Stimulated activated naive CD8-positive, alpha-beta T cell treated with anti-CD3 and anti-CD28 coated beads, Interleukin-15, amount 100 ng/mL, for 72 hours (primary cell): ENCODE measurements around the gene ARHGAP45.
"Not testable (repeated sequence)": the region's sequence is repeated elsewhere in the genome, so short reads cannot be mapped to it uniquely, and the experiment has no call there.

Source experiments
- ATAC-seq: fragments of 150-1000 bp; cut with Tn5 transposase; 2 replicates; pipeline ENCODE4 v1.10.0; 2021; ENCODE audit warnings: mild to moderate bottlenecking, moderate library complexity
- DNase-seq, 2 donors: peaks; one replicate each; pipeline ENCODE4 v3.0.0; 2021 to 2022
- H3K27ac Mint-ChIP-seq, 2 donors: one replicate each; pipeline ENCODE4 v1.8.0; 2022; ENCODE audit warnings: mild to moderate bottlenecking in 2 of 2, mixed read lengths in 2 of 2, moderate library complexity in 2 of 2
- H3K27me3 Mint-ChIP-seq: one replicate; pipeline ENCODE4 v1.8.0; 2022; ENCODE audit warnings: mixed read lengths
- H3K4me1 Mint-ChIP-seq: one replicate; pipeline ENCODE4 v1.8.0; 2022; ENCODE audit warnings: mild to moderate bottlenecking, mixed read lengths
- H3K4me3 Mint-ChIP-seq, 2 donors: one replicate each; pipeline ENCODE4 v1.8.0; 2022; ENCODE audit warnings: mild to moderate bottlenecking in 2 of 2, mixed read lengths in 2 of 2, moderate library complexity in 1 of 2
- H3K9me3 Mint-ChIP-seq, 2 donors: one replicate each; pipeline ENCODE4 v1.8.0; 2022; ENCODE audit warnings: mixed read lengths in 2 of 2

ARHGAP45 gene

DNA sequence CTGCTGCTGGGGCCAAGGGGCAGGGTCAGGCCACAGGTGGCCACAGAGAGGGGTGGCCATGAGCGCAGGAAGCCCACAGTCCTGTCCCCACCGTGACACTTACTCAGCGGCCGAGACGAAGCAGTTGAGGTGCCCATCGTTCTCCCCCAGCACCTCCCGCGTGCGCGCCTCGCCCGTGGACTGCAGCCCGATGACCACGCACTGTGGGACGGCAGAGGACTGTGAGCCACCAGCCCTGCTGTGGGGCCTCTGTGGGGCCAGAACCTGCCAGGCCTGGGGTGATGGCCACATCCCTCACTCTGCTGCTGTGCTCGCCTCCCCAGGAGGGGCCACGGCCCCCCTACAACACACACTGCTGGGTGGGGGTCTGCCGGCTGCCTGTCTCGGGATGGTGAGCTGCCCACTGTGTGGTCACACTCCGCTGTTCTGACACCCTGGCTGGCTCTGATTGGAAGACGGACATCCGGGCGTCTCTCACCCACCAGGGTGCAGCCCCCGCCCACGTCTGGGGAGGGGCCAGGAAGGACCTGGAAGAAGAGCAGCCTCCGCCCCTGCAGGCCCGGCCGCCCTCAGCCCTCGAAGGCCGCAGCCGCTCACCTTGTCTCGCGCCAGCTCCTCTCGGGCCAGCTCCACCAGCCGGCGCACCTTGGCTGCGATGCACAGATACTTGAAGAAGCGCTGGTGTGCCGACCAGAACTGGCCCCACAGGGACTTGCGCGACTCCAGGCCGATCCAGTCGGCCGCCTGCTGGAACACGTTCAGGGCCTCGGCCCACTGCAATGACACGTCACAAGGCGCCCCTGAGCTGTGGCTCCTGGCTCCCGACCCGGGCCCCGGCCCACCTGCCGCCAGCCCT is 50.0 kb downstream of the ARHGAP45 start:
- no peaks in the 10 kb centered on the region for H3K9me3 Mint-ChIP-seq
- ATAC-seq (no peak), DNase-seq (no peak)
- peaks cover 12% of the 10 kb centered on the region for H3K4me1 Mint-ChIP-seq
- H3K4me3 Mint-ChIP-seq, result no peak overlapping the region
- H3K27ac Mint-ChIP-seq, result no peak overlapping the region
- H3K27me3 Mint-ChIP-seq, result no peaks in the 10 kb centered on the region

- Mint-ChIP-seq H3K4me1 (peaks cover 13% of the 10 kb centered on the region), H3K27ac (no peak overlapping the region), H3K9me3 (no peaks in the 10 kb centered on the region), H3K4me3 (no peak overlapping the region), H3K27me3 (no peaks in the 10 kb centered on the region)
- DNase-seq (no peak), ATAC-seq (no peak)
Measured at GRCh38 chr19:1117654-1118053, 50.7 kb downstream of the ARHGAP45 start.

GRCh38 chr19:1118999-1119398 is 52.0 kb downstream of the ARHGAP45 start:
- Mint-ChIP-seq H3K4me3 (no peak overlapping the region), H3K4me1 (peaks cover 6% of the 10 kb centered on the region), H3K9me3 (no peaks in the 10 kb centered on the region), H3K27ac (peak overlapping the region in 1 of 2 donors; percentile 38), H3K27me3 (no peaks in the 10 kb centered on the region)
- ATAC-seq (no peak), DNase-seq (no peak)

GRCh38 chr19:1119475-1120217 is 52.7 kb downstream of the ARHGAP45 start:
- Mint-ChIP-seq H3K4me1 (peaks cover 5% of the 10 kb centered on the region), H3K4me3 (no peak overlapping the region), H3K27me3 (no peaks in the 10 kb centered on the region), H3K27ac (no peak overlapping the region), H3K9me3 (no peaks in the 10 kb centered on the region)
- no peak for ATAC-seq
- no peak for DNase-seq

DNA sequence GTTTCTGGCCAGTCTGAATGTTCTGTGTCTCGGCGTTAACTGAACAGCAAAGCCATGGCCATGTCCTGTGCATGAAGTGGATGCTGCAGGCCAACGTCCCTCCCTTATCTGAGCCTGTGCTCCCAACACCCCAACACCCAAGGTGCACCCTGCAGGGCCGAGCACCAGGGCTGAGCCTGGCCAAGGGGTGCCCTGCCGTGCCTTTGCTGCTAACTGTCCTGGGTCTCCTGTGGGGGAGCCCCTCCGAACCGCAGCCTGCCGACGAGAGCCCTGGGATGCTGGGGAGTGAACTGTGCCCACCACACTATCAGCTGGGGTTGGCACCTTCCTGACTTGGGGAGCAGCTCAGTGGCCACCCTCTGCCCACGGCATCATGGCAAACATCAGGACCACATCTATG is 54.4 kb downstream of the ARHGAP45 start:
- no peaks in the 10 kb centered on the region for H3K9me3 Mint-ChIP-seq
- DNase-seq, result no peak
- no peak overlapping the region for H3K27ac Mint-ChIP-seq
- H3K4me1 Mint-ChIP-seq, result peaks cover 5% of the 10 kb centered on the region
- no peak for ATAC-seq
- no peak overlapping the region for H3K4me3 Mint-ChIP-seq
- no peaks in the 10 kb centered on the region for H3K27me3 Mint-ChIP-seq

DNA sequence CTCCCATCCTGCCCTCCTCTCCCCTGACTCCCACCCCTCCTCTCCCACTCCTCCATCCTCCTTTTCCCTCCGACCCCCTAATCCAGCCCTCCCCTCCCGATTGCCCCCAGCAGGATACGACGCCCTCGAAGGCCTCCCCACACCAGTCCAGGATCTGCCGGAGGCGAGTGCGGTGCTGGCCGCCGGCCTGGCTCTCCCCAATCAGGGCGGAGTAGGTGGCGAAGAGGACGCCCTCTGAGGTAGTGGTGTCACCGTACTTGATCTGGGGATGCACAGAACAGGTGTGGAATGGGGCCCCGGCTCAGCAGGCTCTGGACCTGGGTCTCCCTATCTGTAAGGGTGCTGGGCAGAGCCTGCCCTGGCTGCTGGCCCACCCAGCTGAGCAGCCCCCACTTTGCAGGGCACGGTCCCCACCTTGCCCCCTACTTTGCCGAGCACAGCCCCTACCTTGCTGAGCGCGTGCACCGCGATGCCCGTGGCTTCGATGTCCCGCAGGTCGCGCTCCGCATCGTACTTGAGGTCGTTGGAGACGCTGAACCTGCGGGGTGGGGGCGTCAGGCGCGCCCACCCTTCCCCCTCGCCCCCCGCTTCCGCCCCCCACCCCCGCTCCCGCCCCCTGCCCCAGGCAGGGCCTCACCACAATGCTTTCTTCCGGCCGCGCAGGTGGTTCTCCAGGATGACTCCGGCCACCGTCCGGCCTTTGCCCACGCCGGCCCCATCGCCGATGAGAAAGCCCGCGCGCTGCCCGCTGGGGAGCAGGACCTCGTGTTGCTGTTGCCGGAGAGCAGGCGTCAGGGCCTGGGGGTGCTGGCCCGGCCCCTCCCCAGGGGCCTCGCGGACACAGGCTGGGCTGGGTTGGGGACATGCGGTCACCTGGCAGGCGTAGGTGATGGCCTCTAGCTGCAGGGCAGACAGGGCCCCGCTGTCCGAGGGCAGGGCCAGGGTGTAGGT is 55.3 kb downstream of the ARHGAP45 start:
- H3K4me3 Mint-ChIP-seq, result no peak overlapping the region
- ATAC-seq, result peak; percentile 18
- H3K9me3 Mint-ChIP-seq, result no peaks in the 10 kb centered on the region
- peaks cover 14% of the 10 kb centered on the region for H3K4me1 Mint-ChIP-seq
- DNase-seq, result no peak
- H3K27me3 Mint-ChIP-seq, result no peaks in the 10 kb centered on the region
- peak overlapping the region in 1 of 2 donors; percentile 78 for H3K27ac Mint-ChIP-seq

DNA sequence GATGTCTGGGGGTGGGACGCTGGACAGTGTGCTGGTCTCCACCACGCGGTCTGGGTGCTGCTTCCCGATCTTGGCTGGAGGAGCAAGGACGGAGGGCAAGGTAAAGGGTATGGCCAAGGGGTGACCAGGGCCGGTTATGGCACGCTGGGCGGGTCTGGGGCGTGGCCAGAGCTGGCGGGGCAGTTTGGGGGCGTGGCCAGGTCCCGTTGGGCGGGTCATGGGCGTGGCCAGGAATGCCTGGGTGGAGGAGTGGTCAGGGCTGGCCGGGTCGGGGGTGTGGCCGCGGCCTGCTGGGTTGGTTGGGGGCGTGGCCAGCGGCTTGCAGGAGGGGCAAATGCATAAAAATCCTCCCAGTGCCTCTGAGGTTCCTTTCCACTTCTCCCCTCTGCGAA is 56.0 kb downstream of the ARHGAP45 start:
- DNase-seq (peak in 1 of 2 donors; percentile 50), ATAC-seq (peak; percentile 32)
- no peaks in the 10 kb centered on the region for H3K27me3 Mint-ChIP-seq
- peaks cover 15% of the 10 kb centered on the region for H3K4me1 Mint-ChIP-seq
- H3K9me3 Mint-ChIP-seq, result no peaks in the 10 kb centered on the region
- peak overlapping the region in 1 of 2 donors; percentile 78 for H3K27ac Mint-ChIP-seq
- H3K4me3 Mint-ChIP-seq, result no peak overlapping the region

DNA sequence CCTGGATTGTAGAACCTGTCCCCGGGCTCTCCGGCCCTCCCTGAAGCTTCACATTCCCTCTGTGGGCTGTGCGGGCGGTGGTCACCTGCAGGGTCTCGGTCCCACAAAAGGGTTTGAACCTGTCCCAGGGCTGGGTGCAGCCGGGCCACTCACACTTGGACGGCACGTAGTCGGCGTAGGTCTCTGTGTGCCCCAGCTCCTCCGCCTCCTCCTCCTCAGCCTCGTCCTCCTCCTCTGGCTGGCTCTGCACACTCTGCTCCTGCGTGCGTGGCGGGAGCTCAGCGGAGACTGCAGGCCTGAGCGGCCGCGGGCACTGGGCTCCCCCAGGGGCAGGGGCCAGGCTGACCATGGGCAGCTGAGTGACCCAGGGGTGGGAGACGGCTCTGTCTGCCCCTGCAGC is 56.4 kb downstream of the ARHGAP45 start:
- H3K27ac Mint-ChIP-seq, result no peak overlapping the region
- H3K9me3 Mint-ChIP-seq, result no peaks in the 10 kb centered on the region
- H3K4me1 Mint-ChIP-seq, result peaks cover 15% of the 10 kb centered on the region
- DNase-seq, result no peak
- no peak overlapping the region for H3K4me3 Mint-ChIP-seq
- no peaks in the 10 kb centered on the region for H3K27me3 Mint-ChIP-seq
- ATAC-seq, result no peak

DNA sequence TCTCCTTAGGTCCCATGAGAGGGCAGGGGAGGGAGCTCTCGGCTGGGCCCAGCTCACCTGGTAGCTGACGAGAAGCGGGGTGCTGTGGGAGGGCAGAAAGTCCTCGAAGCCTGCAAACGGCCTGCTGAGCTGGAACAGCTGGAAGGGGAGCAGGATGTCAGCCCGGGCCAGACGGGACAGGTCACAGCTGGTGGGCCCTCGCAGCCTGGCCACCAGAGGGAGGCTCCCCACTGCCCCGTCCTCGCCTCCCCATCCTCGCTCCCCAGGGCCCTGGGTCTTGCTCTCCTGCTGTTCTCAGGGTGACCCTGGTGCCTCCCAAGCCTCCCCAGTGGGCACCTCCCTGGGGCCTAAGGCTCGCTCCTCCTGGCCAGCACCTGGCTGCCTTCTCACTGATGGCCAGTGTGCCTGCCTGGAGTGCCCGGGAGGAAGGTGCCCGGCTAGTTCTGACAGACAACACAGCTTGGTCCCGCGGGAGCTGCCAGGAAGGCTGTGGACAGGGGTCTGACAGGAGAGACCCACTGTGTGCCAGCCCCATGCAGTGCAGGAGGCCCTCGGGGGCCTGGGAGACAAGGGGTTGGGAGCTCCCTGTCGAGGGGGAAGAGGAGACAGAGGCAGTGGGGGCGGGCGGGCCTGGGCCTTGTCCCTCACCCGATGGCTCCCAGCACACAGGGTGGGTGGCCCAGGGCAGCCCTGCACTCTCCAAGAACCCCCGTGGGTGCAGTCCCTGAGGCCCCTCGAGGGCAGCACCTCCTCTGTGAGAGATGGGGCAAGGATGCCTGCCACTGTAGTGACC is 57.1 kb downstream of the ARHGAP45 start:
- Mint-ChIP-seq H3K27ac (no peak overlapping the region), H3K4me3 (no peak overlapping the region), H3K9me3 (no peaks in the 10 kb centered on the region), H3K27me3 (no peaks in the 10 kb centered on the region), H3K4me1 (peaks cover 16% of the 10 kb centered on the region)
- ATAC-seq (no peak), DNase-seq (no peak)

DNA sequence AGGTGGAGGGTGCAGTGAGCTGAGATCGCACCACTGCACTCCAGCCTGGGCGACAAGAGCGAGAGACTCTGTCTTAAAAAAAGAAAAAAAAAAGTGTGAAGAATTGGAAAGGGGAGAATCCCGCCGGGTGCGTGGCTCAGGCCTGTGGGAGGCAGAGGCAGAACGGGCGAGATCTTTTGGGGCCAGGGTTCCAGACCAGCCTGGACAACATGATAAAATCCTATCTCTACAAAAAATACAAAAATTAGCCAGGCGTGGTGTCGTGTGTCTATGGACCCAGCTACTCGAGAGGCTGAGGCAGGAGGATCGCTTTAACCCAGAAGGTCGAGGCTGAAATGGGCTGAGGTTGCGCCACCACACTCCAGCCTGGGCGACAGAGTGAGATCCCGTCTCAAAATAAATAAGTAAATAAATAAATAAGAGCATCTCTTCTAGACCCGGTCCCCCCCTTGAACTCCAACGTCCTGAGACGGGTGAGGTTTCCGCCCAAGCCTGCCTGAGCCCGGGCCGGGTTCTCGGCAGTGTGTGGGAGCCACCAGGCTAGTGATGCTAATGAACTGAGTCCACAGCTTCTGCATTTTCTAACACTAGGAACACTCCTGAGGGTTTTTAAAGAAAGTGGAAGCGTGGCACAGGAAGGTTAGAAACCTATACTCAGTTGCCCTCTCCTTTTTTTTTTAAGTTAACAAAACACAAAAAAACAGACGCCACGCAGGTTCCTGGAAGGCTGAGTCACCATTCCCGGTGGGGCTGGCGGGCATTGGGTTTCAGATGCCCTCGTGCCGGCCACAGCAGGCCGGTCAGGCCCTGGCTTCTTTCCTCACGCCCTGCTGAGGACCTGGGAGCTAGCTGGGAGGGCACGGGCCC is 58.9 kb downstream of the ARHGAP45 start:
- no peak for ATAC-seq
- Mint-ChIP-seq H3K27me3 (no peaks in the 10 kb centered on the region), H3K4me3 (no peak overlapping the region), H3K9me3 (no peaks in the 10 kb centered on the region), H3K4me1 (peaks cover 33% of the 10 kb centered on the region), H3K27ac (no peak overlapping the region)
- DNase-seq, result no peak

DNA sequence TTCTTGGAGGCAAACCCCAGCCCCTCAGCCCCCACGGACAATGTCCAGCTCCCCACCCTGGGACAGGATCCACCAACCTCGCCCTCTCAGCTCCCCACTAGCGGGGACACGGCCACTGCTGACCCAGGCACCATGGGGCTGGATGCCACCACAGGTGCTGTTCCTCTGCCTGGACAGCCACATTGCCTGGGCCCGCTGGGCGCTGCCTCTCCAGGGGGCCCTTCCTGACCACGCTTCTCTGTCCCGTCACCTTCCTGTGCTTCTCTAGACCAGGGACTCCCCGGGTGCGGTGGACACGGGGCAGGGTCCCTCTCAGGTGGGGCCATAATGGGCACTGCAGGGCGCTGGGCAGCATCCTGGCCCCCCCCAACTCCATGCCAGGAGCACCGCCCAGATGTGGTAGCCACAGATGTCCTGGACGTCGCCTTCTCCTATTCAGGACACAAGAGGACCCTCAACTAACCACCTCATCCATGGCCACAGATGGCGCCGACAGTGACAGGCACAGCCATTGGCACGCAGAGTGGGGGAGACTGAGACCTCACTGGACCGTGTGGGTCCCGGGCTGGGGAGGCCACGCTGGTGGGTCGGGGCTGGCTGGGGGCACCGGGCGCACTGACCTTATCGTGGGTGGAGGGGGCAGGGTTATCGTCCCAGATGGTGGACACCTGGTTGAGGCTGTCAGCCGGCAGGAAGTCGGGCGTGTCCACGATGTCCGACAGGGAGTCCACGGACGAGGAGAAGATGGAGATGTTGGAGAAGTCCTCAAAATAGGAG is 60.2 kb downstream of the ARHGAP45 start:
- no peak for ATAC-seq
- Mint-ChIP-seq H3K27me3 (no peaks in the 10 kb centered on the region), H3K4me3 (no peak overlapping the region)

DNA sequence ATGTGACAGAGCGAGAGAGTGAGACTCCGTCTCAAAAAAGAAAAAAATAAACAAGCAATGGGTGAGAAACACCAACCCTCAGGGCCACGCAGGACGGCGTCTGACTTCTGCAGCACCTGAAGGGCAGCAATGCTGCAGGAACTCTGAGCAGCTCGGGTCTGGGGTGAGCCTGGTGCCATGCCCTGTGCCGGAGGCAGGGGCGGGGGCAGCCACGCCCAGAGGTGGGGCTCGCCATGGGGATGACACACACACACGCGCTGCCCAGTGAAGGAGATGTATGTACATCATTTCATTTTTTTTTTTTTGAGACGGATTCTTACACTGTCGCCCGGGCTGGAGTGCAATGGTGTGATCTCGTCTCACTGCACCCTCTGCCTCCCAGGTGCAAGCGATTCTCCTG is 61.1 kb downstream of the ARHGAP45 start:
- H3K9me3 Mint-ChIP-seq, result no peaks in the 10 kb centered on the region
- no peak for ATAC-seq
- peaks cover 41% of the 10 kb centered on the region for H3K4me1 Mint-ChIP-seq
- no peak overlapping the region for H3K27ac Mint-ChIP-seq
- H3K27me3 Mint-ChIP-seq, result no peaks in the 10 kb centered on the region
- no peak overlapping the region for H3K4me3 Mint-ChIP-seq
- no peak for DNase-seq

More for the DNA sequence above, 60.2 kb downstream of the ARHGAP45 start:
- H3K27ac Mint-ChIP-seq, result peak overlapping the region; percentile 25 to 54
- H3K4me1 Mint-ChIP-seq, result peaks cover 41% of the 10 kb centered on the region
- no peak for DNase-seq
- no peaks in the 10 kb centered on the region for H3K9me3 Mint-ChIP-seq

GRCh38 chr19:1129084-1129483 is 62.1 kb downstream of the ARHGAP45 start:
- not testable (repeated sequence) for DNase-seq, H3K9me3 Mint-ChIP-seq, ATAC-seq, H3K27me3 Mint-ChIP-seq, H3K4me3 Mint-ChIP-seq
- peaks cover 51% of the 10 kb centered on the region for H3K4me1 Mint-ChIP-seq
- peak overlapping the region in 1 of 2 donors; percentile 15 for H3K27ac Mint-ChIP-seq
